GM21619 (cell line): ENCODE data around the gene CCNA2.
A peak's percentile ranks its signal among the peaks of the same experiment; 100 is the strongest.

Experiments
- ATAC-seq: cut with Tn5 transposase; IDR thresholded peaks from one replicate; pipeline ENCODE4 v1.9.1; 2021; ENCODE audit not compliant: unreplicated experiment

CCNA2 gene

GRCh38 chr4:121806411-121806810 lies 17.3 kb downstream of the CCNA2 start:
- no peak for ATAC-seq

GRCh38 chr4:121801715-121802075 lies 22.0 kb downstream of the CCNA2 start:
- ATAC-seq: no peak

GRCh38 chr4:121800961-121801714 lies 22.5 kb downstream of the CCNA2 start, which contains the start of gene EXOSC9:
EXOSC9 (plus strand) TSS chr4:121801323; CDS start chr4:121801425, 102 bp downstream.
- peak; percentile 77 for ATAC-seq

- peak; percentile 24 for ATAC-seq
Observed at GRCh38 chr4:121800638-121800960, 23.1 kb downstream of the CCNA2 start.

GRCh38 chr4:121799867-121800501 lies 23.7 kb downstream of the CCNA2 start:
- ATAC-seq: no peak

GRCh38 chr4:121799208-121799823 lies 24.4 kb downstream of the CCNA2 start:
- ATAC-seq: no peak

- ATAC-seq: no peak
Observed at GRCh38 chr4:121796283-121796682, 27.4 kb downstream of the CCNA2 start.

- no peak for ATAC-seq
Observed at GRCh38 chr4:121794505-121795188, 29.0 kb downstream of the CCNA2 start.

GRCh38 chr4:121792966-121793365 lies 30.7 kb downstream of the CCNA2 start:
- ATAC-seq: no peak

- no peak for ATAC-seq
Observed at GRCh38 chr4:121791481-121791880, 32.2 kb downstream of the CCNA2 start.

GRCh38 chr4:121790976-121791375 lies 32.7 kb downstream of the CCNA2 start:
- ATAC-seq: no peak

GRCh38 chr4:121789960-121790829 lies 33.5 kb downstream of the CCNA2 start:
- no peak for ATAC-seq

GRCh38 chr4:121789455-121789854 lies 34.2 kb downstream of the CCNA2 start:
- ATAC-seq: no peak

- ATAC-seq: peak; percentile 97
Observed at GRCh38 chr4:121788896-121789295, 34.8 kb downstream of the CCNA2 start.

- ATAC-seq: no peak
Observed at GRCh38 chr4:121786221-121786620, 37.5 kb downstream of the CCNA2 start.

GRCh38 chr4:121785479-121785878 lies 38.2 kb downstream of the CCNA2 start:
- no peak for ATAC-seq

GRCh38 chr4:121784975-121785374 lies 38.7 kb downstream of the CCNA2 start:
- ATAC-seq: no peak

- no peak for ATAC-seq
Observed at GRCh38 chr4:121784401-121784800, 39.3 kb downstream of the CCNA2 start.

GRCh38 chr4:121783210-121783609 lies 40.5 kb downstream of the CCNA2 start:
- ATAC-seq: no peak

GRCh38 chr4:121778991-121779628 lies 44.6 kb downstream of the CCNA2 start:
- no peak for ATAC-seq
